GM18868 (cell line): Measurements from ENCODE around the gene MRM2.

ENCODE experiments used
- ATAC-seq: cut with Tn5 transposase; IDR thresholded peaks from one replicate; pipeline ENCODE4 v1.9.1; 2021; ENCODE audit warnings: mild to moderate bottlenecking, moderate library complexity; ENCODE audit not compliant: unreplicated experiment

Gene MRM2

GRCh38 chr7:2208712-2209111 is 33.3 kb downstream of the MRM2 start:
- ATAC-seq: no peak

DNA sequence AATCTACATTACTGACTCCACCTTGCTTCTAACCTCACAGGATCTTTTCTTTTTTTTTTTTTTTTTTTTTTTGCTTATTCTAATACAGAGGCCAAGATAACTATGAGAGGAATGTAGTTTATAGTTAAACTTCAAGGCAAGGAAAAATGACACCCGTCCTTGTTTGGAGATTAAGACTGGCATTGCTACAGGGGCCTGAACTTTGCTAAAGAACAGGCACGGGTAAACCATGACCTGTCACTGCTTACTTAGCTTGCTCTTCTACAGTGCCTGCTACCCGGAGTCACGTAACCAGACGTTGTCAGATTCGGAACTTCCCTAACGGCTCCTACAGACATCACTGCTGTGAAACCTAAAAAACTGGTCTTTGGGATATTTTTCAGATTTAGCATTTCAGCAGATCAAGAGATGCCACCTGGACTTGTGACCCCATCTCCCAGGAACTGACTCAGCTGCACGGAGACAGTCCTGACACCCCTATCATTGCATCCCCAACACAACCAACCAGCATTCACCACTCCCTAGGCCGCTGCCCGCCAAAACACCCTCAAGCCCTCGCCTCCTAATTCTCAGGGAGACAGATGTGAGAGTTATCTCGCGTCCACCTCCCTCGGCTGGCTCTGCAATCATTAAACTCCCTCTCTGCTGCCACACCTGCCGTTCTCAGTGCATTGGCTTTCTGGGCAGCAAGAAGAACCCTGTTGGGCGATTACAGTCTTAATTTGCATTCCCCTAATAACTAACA is 36.8 kb downstream of the MRM2 start:
- no peak for ATAC-seq

DNA sequence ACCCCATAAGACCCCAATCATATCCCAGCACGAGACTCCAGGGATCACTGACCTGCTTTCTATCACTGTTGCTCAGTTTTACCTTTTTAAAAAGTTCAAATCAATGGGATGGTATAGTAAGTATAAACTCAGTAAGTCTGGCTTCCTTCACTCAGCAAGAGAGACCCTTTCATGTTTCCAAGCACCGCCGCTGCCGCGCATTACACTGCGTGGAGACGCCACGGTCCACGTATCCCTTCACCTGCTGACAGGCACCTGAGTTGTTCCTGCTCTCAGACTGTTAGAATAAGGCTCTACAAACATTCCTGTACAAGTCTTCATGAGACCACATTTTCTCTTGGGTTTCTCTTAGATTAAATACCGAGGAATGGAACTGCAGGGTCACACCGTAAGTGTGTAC is 37.6 kb downstream of the MRM2 start:
- ATAC-seq: no peak

DNA sequence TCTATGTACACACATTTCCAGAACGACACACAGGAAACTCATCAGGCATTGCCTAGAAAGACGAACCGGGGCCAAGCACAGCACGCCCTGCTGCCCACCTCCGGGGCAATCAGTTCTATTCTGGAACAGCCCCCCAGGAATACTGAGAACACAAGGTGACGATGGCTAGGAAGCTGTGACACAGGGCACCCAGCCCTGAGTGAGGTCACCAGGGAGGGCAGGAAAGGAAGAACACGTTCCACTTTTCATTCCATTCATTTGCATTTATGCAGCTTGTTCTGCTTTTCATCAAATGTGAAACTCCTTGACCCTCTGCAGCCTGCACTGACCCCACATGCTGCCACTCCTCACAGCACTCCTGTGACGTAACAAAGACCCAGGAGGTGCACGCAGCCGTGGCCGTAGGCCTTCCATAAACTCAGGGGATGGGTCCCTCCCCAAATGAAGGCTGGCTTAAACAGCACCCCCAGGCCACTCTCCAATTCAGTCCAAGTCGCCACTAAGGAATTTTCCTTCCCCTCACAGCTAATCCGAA is 38.2 kb downstream of the MRM2 start:
- ATAC-seq: no peak

- no peak for ATAC-seq
Measured at GRCh38 chr7:2202901-2203765, 38.9 kb downstream of the MRM2 start.

DNA sequence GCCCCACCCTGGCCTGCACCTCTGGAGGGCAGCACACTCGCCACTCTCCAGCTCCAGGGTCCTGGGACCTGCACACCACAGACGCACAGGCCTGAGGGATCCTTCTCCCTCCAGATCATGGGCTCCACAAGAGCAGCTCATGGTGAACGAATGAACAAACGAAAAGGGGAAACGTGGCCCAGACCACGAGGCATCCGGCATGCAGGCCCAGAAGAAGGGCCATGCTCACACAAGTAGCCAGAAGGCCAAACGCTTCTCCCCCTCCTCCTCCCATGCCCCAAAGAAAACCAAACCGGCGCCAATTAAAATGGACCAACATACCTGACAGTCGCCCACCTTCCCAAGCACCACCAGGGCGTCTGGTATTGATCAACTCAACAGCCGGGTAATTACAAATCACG is 39.6 kb downstream of the MRM2 start:
- no peak for ATAC-seq

DNA sequence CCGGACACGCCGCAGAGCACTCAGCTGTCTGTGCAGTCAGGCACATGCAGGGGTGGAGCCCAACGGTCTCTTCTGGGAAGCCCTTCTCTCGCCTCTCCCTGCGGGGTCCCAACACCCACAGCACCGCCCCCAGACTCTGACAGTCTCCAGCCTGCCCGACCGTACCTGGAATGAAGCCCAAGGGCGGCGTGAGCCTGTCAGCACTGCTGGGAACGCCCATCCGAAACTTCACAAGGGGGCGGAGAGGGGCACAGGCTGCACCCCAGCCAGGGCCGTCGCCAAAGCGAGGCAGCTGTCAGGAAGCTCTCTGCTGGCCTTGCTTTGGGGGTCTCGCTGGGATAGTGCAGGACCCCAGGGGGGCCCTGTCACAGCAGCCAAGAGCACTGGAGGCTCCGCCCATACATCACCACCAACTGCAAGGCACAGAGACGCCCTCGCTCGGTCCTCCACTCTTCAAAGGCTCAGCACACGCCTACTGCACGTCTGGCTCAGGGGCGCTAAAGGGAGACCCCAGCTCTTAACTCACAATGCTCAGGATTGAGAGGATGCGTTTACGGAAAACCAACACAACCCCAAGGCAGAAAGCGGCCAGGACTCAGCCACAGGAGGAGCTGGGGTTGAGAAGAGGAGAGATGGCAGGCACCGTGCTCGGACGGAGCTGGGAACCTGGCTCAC is 40.2 kb downstream of the MRM2 start:
- ATAC-seq: no peak

- ATAC-seq: no peak
Measured at GRCh38 chr7:2201128-2201527, 40.9 kb downstream of the MRM2 start.

DNA sequence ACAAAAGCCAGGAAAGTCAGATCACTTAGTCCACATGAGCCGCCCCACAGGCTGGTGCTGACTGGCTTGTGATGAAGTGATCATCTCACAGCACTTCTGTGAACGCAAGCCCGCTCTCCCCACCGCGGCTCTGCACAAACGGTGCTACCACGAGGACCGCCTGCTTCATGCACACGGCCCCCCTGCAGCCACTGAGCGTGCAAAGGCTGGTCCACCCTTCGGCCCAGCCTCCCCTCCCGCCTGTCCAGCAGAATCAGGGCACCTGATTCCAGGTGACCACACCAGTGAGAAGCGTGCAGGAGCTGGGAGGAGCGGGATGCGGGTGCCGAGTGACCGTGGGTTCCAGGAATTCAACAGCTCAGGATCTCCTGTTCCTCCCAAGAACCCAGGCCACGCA is 41.4 kb downstream of the MRM2 start:
- ATAC-seq: no peak

- no peak for ATAC-seq
Measured at GRCh38 chr7:2199956-2200583, 41.9 kb downstream of the MRM2 start.

GRCh38 chr7:2199528-2199927 is 42.5 kb downstream of the MRM2 start:
- ATAC-seq: no peak

GRCh38 chr7:2198760-2199159 is 43.2 kb downstream of the MRM2 start:
- no peak for ATAC-seq

DNA sequence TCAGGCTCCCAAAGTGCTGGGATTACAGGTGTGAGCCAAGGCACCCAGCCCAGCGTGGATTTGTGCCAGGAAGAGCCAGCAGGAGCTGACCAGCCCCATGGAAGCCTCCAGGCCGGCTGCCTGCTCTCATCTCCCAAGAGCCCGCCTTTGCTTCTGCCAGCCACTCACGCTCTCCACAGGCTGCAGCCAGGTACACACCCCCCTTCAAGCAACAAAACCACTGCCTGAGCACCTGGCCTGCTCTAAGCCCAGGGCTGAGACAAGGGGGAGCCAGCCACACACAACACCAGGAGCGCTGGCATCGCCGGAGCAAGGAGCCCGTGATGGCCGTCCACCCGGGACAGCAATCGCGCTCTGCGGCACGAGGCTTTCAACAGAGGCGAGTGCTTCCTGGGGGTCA is 43.8 kb downstream of the MRM2 start:
- no peak for ATAC-seq

- ATAC-seq: no peak
Measured at GRCh38 chr7:2197436-2198155, 44.4 kb downstream of the MRM2 start.

DNA sequence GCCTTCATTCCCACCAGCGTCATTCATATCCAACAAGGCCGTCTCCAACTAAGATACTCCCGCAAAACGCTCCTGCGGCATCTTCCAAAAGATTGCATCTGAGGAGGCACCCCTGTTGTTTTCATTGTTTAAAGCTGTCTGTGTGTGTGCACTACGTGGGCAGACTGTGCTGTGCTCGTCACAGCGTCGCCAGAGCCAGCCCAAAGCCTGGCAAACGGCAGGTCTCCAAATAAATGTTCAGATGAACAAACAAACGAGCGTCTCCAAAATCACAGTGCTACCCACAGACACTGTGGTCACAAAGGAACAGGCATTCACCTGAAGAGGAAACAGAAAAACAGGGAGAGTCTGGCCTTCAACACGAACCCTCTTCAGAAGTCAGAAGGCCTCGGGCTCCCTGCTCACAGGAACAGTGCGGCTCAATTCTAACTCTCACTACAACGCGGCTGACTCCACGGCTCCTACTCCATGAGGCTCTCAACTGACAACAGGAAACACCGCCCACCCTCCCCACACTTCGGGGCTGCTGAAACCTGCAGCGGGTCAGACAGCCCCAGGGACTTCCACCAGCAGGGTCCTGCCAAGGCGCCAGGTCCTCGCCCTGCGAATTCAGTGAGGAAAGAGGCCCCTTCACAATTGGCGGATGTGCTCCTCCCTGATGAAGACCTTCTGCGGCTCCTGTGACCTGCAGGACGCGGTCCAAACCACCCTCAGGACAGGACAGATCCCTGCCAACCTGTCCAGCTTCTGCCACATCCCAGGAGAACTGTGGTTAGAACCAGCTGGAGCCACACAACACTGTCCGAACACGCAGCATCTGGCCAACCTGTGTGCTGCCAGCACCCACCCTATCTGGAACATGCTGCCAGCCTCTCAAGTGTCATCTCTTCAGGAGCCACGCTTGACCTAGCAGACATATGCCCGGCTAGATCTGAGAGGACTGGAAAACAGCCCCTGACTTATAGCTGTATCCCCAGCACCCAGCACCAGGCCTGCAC is 45.3 kb downstream of the MRM2 start:
- no peak for ATAC-seq

DNA sequence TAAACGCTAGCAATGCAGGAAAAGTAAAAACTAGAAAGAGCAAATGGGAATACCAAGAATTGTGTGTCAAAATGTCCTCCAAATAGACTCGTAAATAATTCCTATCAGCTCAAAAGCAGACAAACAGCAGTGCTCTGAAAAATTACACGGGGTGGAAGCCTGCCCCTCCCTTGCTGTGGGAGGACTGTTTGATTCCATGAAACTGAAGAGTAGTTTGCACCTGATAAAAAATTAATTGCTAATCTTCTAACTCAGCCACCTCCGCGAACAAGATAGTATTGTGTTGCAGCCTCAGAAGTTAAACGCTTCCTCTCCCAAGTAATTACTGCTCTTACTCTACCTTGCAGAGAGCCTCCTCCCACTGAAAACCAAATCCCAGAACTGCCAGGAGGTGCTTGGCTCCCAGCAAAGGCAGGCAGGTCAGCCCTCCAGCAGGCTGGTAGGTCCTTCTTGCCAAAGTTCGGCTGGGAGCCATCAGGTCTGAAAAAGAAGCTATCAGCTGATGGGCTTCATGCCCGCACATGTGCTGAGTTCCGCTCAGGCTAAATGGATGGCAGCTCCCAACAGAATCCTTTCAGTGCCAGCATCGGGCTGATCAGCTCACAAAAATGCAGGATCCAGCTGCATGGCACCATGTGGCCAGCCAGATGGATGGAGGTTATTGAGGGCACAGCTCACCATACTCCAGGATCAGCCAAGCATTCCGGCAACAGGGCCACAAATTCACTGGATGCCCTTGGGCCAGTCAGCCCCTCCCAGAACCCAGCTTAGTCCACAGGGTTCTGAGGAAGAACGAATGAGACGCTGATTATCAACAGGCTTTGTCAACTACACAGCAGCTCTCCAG is 46.4 kb downstream of the MRM2 start:
- ATAC-seq: no peak

- no peak for ATAC-seq
Measured at GRCh38 chr7:2193575-2194305, 48.3 kb downstream of the MRM2 start.
